ENCODE measurements around the gene EMSY. TPM values are rescaled to one million over a fixed set of nuclear protein-coding genes. Genes with fewer than 3 reads are reported as not detected.

Gene EMSY
- total RNA-seq, 3 donors from 2014 or later = 23.2 to 31.0 (median 25.0) TPM

GRCh38 chr11:76523786-76524436 is 79.1 kb downstream of the EMSY start:
- TF ChIP-seq CTCF (IDR thresholded peaks at IDR 0.05) = no peak
- ATAC-seq (peak; percentile 24), DNase-seq (no peak)
- H3K36me3 ChIP-seq (ENCODE audit: low read depth) = no peaks in the 10 kb centered on the region
- peaks cover 6% of the 10 kb centered on the region for H3K4me1 ChIP-seq (ENCODE audit: low read depth)
- intact Hi-C loops (cut with DNase I, micrococcal nuclease) = no loop called here
- no peak overlapping the region for H3K4me3 ChIP-seq
- no peaks in the 10 kb centered on the region for H3K9me3 ChIP-seq

- Histone ChIP-seq H3K4me3 (no peak overlapping the region), H3K36me3 (ENCODE audit: low read depth) (no peaks in the 10 kb centered on the region), H3K4me1 (ENCODE audit: low read depth) (peaks cover 6% of the 10 kb centered on the region), H3K9me3 (no peaks in the 10 kb centered on the region)
- no peak for TF ChIP-seq CTCF (IDR thresholded peaks at IDR 0.05)
- intact Hi-C loops (cut with DNase I, micrococcal nuclease) = no loop called here
- no peak for DNase-seq
- ATAC-seq = peak; percentile 60
Observed at GRCh38 chr11:76524461-76524860, 79.6 kb downstream of the EMSY start.

GRCh38 chr11:76524919-76525318 is 80.1 kb downstream of the EMSY start:
- DNase-seq (peak in 1 of 3 donors; percentile 57), ATAC-seq (peak; percentile 73)
- Histone ChIP-seq H3K4me3 (no peak overlapping the region), H3K4me1 (ENCODE audit: low read depth) (peaks cover 6% of the 10 kb centered on the region), H3K36me3 (ENCODE audit: low read depth) (no peaks in the 10 kb centered on the region), H3K9me3 (no peaks in the 10 kb centered on the region)
- TF ChIP-seq CTCF (IDR thresholded peaks at IDR 0.05) = no peak
- intact Hi-C loops (cut with DNase I, micrococcal nuclease) = no loop called here

GRCh38 chr11:76526878-76527277 is 82.1 kb downstream of the EMSY start:
- no peak for TF ChIP-seq CTCF (IDR thresholded peaks at IDR 0.05)
- DNase-seq (no peak), ATAC-seq (no peak)
- intact Hi-C loops (cut with DNase I, micrococcal nuclease) = no loop called here
- H3K36me3 ChIP-seq (ENCODE audit: low read depth) = no peaks in the 10 kb centered on the region
- no peak overlapping the region for H3K4me3 ChIP-seq
- no peaks in the 10 kb centered on the region for H3K9me3 ChIP-seq
- peaks cover 6% of the 10 kb centered on the region for H3K4me1 ChIP-seq (ENCODE audit: low read depth)

- no peaks in the 10 kb centered on the region for H3K36me3 ChIP-seq (ENCODE audit: low read depth)
- intact Hi-C loops (cut with DNase I, micrococcal nuclease) = no loop called here
- no peak overlapping the region for H3K4me3 ChIP-seq
- DNase-seq (no peak), ATAC-seq (no peak)
- H3K4me1 ChIP-seq (ENCODE audit: low read depth) = no peaks in the 10 kb centered on the region
- no peaks in the 10 kb centered on the region for H3K9me3 ChIP-seq
- TF ChIP-seq CTCF (IDR thresholded peaks at IDR 0.05) = no peak
Observed at GRCh38 chr11:76542436-76542835, 97.6 kb downstream of the EMSY start.

Data from mucosa of descending colon (tissue), 3 donors.